Ishikawa (cell line): ENCODE data around the gene MSL2.

ENCODE experiments used
- CEBPB ChIP-seq: IDR thresholded peaks from 2 replicates; pipeline ENCODE4 v1.6.1; 2012
- CREB1 ChIP-seq: IDR thresholded peaks from 2 replicates; pipeline ENCODE4 v1.6.1; 2012; ENCODE audit warnings: low read depth
- EGR1 ChIP-seq: IDR thresholded peaks from 2 replicates; pipeline ENCODE4 v1.6.1; 2012
- EP300 ChIP-seq: IDR thresholded peaks from 2 replicates; pipeline ENCODE4 v1.6.1; 2012; ENCODE audit warnings: borderline replicate concordance
- FOXM1 ChIP-seq: IDR thresholded peaks from 2 replicates; pipeline ENCODE4 v1.6.1; 2012; ENCODE audit warnings: low read depth, borderline replicate concordance
- NFIC ChIP-seq: IDR thresholded peaks from 2 replicates; pipeline ENCODE4 v1.6.1; 2012
- RAD21 ChIP-seq: IDR thresholded peaks from 2 replicates; pipeline ENCODE4 v1.6.1; 2012; ENCODE audit warnings: low read depth
- REST ChIP-seq: IDR thresholded peaks from 2 replicates; pipeline ENCODE4 v1.6.1; 2012; ENCODE audit warnings: low read depth, mild to moderate bottlenecking
- TAF1 ChIP-seq: IDR thresholded peaks from 2 replicates; pipeline ENCODE4 v1.6.1; 2012; ENCODE audit warnings: low read depth, mild to moderate bottlenecking
- TCF12 ChIP-seq: IDR thresholded peaks from 2 replicates; pipeline ENCODE4 v1.6.1; 2012; ENCODE audit warnings: low read depth
- TEAD4 ChIP-seq: IDR thresholded peaks from 2 replicates; pipeline ENCODE4 v1.6.1; 2012
- USF1 ChIP-seq: IDR thresholded peaks from 2 replicates; pipeline ENCODE4 v1.6.1; 2012
- YY1 ChIP-seq: IDR thresholded peaks from 2 replicates; pipeline ENCODE4 v1.6.1; 2012; ENCODE audit warnings: low read depth
- ZBTB7A ChIP-seq: IDR thresholded peaks from 2 replicates; pipeline ENCODE4 v1.6.1; 2012; ENCODE audit warnings: low read depth
- TF ChIP-seq, protein P1 (sequence below): IDR thresholded peaks from 2 replicates; pipeline ENCODE4 v1.6.1; 2012

Gene MSL2

GRCh38 chr3:136151219-136151618, 44.9 kb downstream of the MSL2 start:
- TF ChIP-seq REST (no peak), YY1 (no peak), NFIC (no peak), TCF12 (no peak), FOXM1 (no peak), TAF1 (no peak), USF1 (no peak), TEAD4 (no peak), EGR1 (no peak)
- TF ChIP-seq, protein P1, sequence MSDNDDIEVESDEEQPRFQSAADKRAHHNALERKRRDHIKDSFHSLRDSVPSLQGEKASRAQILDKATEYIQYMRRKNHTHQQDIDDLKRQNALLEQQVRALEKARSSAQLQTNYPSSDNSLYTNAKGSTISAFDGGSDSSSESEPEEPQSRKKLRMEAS = no peak

DNA sequence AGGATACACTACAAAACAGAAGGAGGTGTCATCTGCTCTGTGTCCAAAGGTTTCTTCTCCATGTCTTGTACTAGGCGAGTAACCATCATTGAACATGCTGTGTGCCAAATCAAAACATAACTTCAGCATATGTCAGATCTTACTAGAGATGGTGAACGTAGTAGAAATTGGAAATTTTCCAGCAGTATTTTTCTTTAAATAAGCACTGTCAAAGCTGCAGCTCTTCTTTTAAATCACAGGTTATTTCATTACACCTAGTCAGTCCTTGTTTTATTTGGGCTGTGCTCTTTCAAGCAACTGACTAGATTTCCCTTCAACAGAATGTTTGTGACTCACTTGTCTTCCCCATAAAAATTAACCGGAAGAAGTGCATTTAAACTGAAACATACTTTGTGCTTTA, 46.5 kb downstream of the MSL2 start:
- no peak for TF ChIP-seq EGR1

GRCh38 chr3:136146981-136147729, 49.0 kb downstream of the MSL2 start:
- TF ChIP-seq CREB1 = no peak
- no peak for TF ChIP-seq ZBTB7A
- TF ChIP-seq EP300 = no peak
- no peak for TF ChIP-seq TAF1
- TF ChIP-seq CEBPB = peak; percentile 35; the same call in 1 of the 2 replicates
- no peak for TF ChIP-seq FOXM1
- TF ChIP-seq TCF12 = no peak
- no peak for TF ChIP-seq USF1
- TF ChIP-seq YY1 = no peak
- peak; percentile 33 for TF ChIP-seq TEAD4
- no peak for TF ChIP-seq REST

GRCh38 chr3:136142592-136142991, 53.5 kb downstream of the MSL2 start:
- TF ChIP-seq TEAD4 (peak; percentile 78; the same call in 1 of the 2 replicates), CREB1 (no peak), NFIC (no peak; the same call in 1 of the 2 replicates), TCF12 (no peak)

GRCh38 chr3:136141891-136142290, 54.2 kb downstream of the MSL2 start:
- TF ChIP-seq USF1 = no peak
- no peak for TF ChIP-seq YY1
- no peak for TF ChIP-seq ZBTB7A
- TF ChIP-seq REST = no peak
- TF ChIP-seq TCF12 = no peak
- TF ChIP-seq EP300 = no peak
- no peak for TF ChIP-seq NFIC
- no peak for TF ChIP-seq RAD21
- no peak for TF ChIP-seq FOXM1
- no peak for TF ChIP-seq EGR1
- TF ChIP-seq CEBPB = no peak
- TF ChIP-seq TAF1 = no peak
- no peak for TF ChIP-seq TEAD4
- TF ChIP-seq, protein P1 = no peak
- no peak for TF ChIP-seq CREB1
